Activated T-cell treated with anti-CD3 and anti-CD28 coated beads for 1 hour (primary cell): ENCODE data around the gene SEC61A1.

Experiments used
- DNase-seq: peaks from one replicate; pipeline ENCODE4 v3.0.0-alpha.2; 2020; ENCODE audit warnings: low read depth

The SEC61A1 gene

DNA sequence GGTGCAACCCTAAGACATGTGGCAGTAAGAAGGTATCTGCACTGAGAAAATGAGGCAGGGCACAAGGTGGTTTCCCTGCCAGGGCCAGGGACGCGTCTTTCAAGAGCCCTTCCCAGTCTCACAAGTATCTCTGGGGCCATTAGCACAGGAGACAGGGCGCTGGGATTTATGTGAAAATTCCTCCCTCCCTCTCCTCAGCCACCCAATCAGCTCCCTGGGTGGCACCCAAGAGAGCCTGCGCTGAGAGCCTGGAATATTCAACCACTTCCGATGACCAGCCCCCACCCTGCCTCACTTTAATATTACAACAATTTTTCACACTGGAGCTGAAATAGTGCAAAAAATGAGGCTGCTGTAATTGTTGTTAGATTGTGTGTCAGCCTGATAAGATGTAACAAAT lies 26.1 kb downstream of the SEC61A1 start:
- no peak for DNase-seq

DNA sequence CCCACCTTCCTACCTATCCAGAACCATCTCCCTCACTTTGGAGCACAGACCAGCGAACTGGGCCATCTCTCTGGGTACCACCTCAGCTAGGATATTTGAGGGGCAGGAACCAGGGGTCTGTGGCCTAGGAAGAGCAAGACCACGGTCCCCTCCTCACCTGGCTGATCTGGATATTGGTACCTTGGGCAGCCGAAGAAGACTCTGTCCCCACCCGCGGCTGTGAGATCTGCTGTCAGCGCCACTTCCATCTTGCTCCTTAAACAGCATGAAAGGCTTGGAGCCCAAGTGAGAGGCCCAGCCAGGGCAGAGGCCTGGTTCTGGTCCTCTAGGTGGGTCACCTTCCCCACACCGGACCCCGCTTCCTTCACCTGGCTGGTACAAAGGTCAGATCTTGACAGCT lies 26.6 kb downstream of the SEC61A1 start:
- DNase-seq: no peak

DNA sequence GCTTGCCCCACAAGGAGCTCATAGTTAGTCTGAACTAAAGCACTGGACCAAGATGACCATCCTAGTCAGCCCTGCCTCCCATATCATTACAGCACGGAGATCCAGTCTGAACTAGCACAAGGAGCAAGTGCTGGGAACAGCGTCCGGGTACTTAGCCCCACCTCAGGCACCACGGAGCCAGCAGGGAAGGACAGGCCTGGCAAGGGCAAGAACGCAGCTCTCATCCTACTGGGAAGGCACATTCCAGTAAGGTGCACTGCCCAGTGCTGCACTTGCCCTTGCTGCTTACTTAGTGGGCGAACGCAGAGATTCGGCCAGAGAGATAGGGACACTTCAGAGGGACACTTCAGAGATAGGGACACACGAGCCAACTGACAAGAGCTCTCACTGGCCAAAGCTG lies 27.6 kb downstream of the SEC61A1 start:
- DNase-seq: no peak

DNA sequence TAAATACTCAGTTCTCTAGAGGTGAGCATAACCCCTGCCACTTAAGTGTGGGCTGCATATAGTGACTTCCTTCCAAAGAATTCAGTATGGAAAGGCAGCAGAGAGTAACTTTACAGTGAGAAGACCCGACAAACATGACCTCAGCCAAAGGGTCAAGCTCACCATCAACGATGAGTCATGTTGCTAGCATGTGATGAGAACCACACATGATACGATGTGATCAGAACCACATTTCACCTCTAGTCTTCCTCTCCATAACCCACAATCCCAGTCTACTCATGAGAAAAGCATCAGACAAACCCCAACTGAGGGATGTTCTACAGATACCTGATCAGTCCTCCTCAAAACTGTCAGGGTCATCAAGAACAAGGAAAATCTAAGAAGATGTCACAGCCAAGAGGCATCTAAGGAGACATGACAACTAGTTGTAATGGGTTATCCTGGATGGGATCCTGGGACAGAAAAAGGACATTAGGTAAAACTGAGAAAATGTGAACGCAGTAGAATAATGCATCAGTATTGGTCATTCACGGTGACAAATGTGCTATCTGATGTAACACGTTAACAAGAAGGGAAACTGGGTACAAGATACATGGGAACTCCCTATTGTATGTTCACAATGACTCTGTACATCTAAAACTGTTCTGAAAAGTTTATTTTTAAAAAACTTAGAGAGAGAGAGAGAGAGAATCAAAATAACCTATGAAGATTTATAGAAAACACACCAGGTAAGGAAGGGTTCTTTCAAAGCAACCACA lies 28.3 kb downstream of the SEC61A1 start:
- no peak for DNase-seq

DNA sequence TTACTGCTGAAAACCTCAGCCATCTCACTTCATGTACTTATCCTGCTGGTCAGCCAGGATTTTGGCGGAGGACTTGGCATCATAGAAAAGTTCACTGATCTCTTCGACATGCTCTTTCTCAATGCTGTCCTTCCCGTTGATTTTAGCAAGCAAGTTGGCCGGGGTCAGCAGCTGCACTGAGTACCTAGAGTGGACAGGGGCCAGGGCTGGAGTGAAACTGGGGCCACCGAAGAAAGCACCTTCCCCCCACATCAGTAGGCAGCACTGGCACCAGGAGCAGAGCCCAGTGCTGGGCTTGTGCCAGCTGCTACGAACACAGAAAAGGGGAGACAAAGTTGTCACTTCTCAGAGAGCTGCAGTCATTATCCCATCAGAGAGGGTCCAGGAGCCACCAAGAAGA lies 29.0 kb downstream of the SEC61A1 start:
- DNase-seq: no peak

DNA sequence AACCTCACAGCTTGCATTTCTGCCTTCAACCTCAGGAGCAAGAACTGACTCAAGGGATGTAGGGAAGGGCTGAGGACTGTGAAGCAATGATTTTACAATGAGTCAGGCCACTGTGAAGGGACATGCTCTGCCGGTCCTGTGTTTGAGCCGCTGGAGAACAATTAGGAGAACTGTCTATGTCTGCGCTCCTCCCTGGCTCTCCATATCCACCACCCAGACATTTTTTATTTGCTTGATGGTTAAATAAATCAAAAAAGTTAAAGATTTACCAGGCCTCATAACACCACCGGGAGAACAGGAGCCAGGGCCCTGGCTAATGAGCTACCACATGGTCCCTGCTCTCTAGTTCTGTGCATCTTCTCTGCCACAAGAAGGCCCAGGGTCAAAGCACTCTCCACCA lies 29.6 kb downstream of the SEC61A1 start:
- no peak for DNase-seq

DNA sequence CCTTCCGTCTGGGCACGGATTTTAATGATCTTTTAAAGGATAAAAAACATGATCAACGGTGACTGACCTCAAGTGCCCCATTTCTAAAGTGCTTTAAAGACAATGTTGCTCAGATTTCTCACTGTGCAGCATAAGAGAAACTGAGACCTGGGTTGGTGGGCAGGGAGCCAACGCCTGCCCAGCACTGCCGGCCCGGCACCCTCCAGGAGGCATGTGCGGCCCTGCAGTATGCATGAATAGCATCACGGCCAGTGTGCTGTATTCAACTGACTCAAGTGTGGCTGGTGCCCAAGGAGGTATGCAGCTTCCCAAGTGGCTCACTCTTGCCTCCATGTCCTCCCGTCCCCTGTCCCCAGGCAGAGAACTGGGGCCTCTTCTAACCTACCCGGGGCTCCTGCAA lies 30.3 kb downstream of the SEC61A1 start:
- no peak for DNase-seq

DNA sequence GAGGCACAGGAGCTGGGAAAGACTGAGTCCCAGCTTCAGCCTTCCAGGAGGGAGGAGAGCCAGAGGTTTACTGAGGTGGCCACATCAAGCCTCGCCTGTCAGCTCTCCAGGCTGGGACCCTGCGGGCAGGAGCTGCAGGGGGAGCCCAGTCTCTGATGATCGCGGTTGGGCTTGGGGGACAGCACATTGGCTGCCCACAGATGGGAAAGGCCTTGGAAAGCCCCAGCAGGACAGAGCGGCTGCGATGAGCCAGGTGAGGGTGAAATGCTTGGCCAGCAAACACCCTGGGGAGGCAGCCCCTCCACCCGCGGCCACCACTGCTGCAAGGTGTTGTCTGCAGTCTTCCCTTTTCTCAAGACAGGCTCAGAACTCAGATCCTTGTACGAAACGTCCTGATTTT lies 31.2 kb downstream of the SEC61A1 start:
- DNase-seq: no peak

DNA sequence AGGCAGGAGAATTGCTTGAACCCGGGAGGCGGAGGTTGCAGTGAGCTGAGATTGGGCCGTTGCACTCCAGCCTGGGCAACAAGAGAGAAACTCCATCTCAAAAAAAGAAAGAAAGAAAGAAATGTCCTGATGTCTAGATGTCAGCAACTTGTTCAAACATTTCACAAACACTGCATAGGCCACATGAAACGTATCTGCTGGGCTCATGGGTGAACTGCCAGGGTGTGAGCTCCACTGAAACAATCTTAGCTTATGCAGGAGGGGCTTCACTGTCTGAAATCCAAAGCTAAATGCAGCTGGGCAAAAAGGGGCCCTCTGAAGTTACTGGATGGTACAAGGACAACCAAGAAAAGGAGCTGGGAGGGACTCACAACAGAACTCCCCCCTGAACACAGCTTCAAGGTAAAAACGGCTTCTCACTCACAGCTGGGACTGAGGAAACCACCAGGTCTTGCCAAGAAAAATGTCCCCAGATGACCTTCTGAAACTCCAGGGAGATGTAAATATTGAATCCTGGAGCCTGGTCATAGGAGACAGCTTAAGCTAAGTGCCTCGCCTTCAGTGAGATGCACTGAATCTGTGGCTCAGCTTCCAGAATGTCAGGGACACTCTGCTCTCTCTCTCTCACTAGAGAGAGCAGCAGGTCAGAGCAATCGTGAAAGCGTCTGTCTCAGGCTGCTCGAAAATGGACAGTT lies 31.9 kb downstream of the SEC61A1 start:
- DNase-seq: no peak

DNA sequence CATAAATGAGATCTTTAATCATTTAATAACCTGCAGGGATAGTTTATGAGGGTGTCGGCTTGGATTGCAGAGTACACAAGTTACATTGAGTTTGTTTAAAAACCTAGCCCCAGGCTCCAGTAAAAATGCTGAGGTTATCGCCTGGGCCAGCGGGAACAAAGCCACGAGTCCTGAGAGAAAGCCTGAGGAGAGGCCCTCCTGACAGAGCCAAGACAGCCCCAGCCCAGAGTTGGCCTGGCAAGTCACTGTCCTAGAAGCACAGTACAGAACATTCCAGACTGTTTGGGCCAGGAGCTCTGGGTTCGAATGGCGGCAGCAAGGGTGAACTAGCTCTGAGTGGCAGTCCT lies 32.4 kb downstream of the SEC61A1 start:
- no peak for DNase-seq

DNA sequence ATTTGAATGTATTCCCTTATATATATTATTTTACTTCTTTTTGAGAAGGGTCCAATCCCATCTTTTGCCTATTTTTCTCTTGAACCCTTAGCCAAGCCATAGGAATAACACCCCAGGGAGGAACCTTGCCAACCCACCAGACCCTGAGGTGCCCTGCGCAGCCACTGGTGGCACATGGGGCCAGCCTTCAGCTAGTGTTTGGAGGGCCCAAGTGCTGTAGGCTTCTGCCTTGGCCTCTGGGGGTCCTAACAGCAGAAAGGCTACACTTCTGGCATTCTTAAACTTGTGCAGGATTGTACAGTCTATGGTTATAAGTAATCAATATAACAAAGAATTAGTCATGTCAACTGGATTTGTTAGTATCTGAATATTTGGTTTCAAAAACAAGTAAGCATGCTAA lies 36.9 kb downstream of the SEC61A1 start:
- DNase-seq: no peak

DNA sequence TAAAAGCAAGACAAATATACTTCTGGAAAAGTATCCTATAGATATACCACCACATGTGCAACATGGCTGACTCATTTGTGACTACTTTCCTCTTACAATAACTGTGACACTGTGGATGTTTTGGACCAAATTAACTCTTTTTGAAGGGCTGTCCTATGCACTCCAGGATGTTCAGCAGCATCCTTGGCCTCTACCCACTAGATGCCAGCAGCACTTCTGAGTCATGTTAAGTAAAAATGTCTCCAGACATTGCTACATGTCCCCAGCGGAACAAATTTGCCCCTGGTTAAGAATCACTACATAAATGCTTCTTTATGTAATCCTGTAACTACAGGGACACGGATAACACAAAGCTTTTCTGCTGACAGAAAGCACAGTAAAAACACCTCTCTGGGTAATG lies 39.3 kb downstream of the SEC61A1 start:
- DNase-seq: no peak

DNA sequence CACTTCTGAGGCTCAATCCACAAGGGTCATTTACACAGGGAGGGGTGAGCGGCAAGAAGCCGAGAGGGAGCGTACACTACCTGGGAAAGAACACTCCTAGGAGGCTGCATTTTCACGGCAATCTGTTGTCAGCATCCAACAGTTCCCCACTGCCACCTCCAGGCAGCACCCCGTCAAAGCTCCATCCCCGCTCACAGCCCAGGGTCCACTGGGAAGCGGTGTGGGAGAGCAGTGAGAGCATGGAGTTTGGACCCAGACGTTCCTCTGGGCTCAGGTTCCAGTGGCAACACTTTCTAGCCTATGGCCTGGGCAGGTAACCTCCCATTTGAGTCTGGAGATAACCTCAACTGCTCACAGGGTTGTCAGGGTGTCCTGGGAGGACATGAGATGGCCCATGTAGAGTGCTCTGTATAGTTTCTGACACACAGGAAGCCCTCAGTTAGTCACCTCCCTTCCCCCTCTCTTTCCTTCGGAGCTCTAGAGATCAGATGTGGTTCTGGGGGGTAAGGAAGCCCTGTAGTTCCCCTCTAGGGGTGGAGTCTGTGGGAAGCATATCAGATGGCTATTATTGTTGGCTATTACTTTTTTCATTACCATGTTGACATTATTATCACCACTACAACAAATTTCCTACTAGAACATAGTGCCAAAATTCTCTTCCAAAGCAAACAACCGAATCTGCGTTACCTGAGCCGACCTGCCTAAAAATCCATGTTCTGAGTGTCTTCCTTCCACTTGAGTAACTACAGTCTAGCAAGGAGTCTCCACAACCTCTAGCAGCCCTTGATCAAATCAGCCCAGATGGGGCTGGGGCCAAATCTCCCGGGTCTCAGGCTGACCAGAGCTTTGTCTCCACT lies 42.3 kb downstream of the SEC61A1 start:
- DNase-seq: no peak

DNA sequence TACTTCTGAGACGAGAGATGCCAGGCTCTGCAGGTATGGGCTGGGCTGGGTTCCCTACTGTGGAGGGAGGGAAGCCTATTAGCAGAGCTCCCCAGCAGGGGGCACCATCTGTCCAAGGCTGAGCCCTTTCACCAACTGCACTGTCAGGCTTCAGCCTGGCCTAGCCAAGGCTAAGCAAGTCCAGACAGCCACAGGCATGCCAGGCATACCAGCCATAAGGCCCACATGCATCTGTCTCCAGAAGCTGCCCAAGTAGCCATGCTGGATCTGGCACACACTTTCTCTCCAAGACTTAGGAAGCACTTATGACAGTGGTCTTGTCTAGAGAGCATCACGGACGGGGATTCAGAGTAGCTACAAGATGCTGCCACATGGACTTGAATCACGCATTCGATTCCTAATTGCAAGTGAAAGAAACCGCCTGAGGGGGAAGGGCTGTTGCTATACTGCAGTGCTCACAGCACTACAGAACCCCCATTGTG lies 43.0 kb downstream of the SEC61A1 start:
- DNase-seq: peak; percentile 75

DNA sequence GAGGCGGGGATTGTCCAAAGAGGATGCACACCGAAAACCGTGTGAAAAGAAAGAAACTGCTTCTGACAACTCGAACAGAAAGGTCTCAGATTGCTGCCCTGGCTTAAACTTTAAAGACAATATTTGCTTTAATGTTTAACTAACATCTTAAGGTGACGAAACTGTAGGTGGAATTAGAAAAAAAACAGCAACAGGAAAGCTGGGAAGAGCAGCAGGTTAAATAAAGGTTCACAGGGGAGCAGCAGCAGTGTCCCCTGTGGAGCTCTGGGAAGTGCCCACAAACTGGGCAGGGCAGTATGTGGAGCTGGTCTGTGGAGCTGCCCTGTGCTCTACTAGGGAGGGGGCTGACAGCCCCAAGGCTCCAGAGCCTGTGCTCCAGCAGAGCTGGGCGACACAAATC lies 46.0 kb downstream of the SEC61A1 start:
- no peak for DNase-seq

DNA sequence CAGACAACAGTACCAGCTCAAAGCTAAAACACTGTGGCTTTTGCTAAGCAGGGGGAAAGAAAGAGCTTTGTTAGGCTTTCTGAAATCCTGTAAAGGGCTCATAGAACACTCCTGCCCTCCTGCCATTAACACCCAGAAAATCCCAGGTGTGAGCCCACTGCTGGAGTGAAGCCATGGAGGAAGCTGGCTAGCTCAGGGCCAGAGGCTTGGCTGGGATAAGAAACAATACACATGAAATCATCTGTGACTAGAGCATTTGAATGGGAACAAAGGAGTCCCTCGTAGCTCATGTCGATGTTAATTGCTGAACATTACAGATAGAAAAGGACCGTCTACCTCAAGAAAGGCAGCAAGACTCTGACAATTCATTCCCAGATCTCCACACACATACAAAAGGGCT lies 47.9 kb downstream of the SEC61A1 start:
- DNase-seq: no peak

DNA sequence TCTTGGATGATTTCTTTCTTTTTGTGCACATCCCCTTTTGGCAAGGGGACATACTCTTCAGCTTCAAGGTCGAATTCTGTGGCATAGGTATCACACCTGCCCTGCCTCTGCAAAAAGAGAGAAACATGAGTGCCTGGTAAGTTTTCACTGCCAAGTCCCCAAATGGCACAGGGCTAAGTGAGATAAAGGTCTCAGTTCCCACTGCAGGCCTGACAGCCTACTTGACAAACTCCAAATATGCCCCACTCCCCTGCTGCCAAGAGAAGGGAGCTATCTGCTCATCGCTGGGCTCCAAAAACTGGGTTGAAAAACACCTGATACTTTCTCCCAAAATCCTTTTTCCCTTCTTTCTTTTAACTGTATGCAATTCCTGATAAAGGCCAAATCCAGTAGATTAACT lies 48.4 kb downstream of the SEC61A1 start:
- no peak for DNase-seq

DNA sequence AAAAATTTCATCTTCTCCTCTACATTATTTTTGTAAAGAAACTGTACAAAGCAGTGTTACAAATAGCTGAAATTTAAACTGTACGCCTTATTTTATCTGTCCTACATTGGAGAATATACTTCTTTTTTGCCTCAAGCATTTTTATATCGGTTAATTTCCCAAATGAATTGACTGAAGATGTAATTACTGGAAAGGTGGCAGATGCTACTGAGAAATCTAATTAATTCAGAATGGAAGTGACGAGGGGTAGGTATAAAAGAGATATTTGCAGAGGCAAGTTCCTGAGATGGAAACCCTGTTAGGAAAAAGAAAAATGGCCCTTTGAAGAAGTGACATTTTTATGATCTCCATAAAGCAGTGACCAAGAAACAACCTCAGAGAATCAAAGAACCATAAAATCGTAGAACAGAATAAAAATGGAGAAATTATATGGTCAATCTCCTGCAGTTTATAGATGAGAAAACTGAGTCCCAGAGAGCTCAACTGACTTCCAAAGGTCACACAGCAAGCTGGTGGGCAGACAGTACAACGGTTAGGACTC lies 51.0 kb downstream of the SEC61A1 start:
- no peak for DNase-seq

DNA sequence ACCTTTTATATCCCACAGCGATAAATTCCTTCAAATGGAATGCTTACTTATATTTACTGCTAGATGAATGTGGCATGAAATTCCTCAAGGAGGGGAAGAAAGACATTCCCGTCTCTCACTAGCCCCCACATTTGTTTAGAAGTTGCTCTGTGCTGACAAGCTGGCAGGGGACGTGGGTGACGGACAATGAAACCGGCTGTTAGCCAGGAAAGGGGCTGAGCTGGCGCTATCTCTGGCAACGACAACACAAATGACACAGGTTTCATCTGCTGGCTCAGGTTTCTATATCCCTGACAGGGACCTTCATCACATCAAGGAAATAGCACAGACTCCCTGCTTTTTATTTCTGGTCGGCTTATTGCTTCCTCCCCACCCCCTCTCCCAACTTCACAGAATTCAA lies 55.6 kb downstream of the SEC61A1 start:
- no peak for DNase-seq

DNA sequence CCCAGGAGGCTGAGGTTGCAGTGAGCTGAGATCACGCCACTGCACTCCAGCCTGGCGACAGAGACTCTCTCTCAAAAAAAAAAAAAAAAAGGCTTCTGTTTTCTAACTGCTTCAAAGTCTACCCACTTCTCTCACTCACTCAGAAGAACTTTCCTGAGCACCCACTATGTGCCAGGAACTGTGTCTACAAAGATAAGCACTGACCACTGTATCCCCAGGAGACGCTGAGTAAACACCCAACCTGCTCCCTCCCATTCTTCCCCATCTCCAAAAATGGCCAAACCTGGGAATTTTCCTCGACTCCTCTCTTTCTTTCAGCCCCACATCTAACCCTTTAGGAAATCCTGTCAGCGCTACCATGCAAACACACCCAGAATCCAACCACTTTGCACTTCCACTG lies 58.9 kb downstream of the SEC61A1 start:
- DNase-seq: no peak

DNA sequence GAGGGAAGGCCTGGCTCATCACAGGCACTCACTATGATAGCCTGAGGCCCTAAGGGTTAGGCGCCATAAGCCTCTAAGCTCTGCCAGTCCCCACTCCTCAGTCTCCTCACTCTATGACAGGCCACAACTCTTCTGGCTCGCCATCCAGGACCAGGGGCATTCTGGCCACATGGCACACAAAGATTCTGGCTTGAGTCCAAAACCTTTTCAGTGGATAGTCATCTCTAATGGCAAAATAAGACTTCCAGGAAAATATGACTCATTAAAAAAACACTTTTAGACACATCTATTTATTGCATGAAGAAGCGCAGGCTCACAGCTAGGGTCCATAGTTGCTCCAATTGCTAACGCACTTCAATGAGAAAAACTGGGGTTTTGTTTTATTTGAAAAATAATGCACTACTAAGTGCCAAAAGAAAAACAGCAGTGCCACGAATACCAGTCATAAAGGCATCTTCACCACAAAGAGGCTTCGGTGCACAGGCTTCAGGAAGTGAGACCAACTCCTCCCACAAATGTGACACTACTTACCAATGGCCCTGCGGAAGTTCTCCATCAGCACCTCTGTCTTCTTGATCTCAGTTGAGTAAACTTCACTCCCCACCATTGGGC lies 60.2 kb downstream of the SEC61A1 start:
- DNase-seq: no peak
